H1 (cell line): ENCODE data around the gene L3MBTL4. TPM values are rescaled to one million over a fixed set of nuclear protein-coding genes. Genes with fewer than 3 reads are reported as not detected.

Experiments
- CTCF ChIA-PET: fragments of 300-600 bp; sonication (Branson Sonifier 250); formaldehyde crosslinking; loops from one replicate; lab custom pipeline; 2021; ENCODE audit not compliant: partially characterized antibody; lab: Charles Lee
- POLR2A ChIA-PET: fragments of 300-600 bp; sonication (Branson Sonifier 250); formaldehyde crosslinking; loops from one replicate; lab custom pipeline; 2021; ENCODE audit warnings: inconsistent platforms; ENCODE audit not compliant: partially characterized antibody; lab: Charles Lee
- DNase-seq, 2 experiments: peaks; one replicate each; pipeline versions ENCODE4 v3.0.0 to v3.0.0-alpha.2; 2010 to 2022; ENCODE audit warnings: low spot score in 2 of 2, low read depth in 1 of 2, mixed read lengths in 1 of 2
- FAIRE-seq: peaks from 2 replicates; lab custom pipeline; 2011; peaks lifted over from hg19 to GRCh38; lab: Jason Lieb, UNC
- H2AFZ ChIP-seq: 2 replicates; pipeline ENCODE4 v1.8.1; 2012; ENCODE audit warnings: low read length, inconsistent platforms
- H2AK5ac ChIP-seq: 2 replicates; pipeline ENCODE4 v1.6.1; 2013; ENCODE audit warnings: low read depth, low read length
- H2BK120ac ChIP-seq: replicated peaks from 2 replicates; pipeline ENCODE3; 2013; ENCODE audit warnings: low read depth, low read length, inconsistent platforms
- H2BK12ac ChIP-seq: 2 replicates; pipeline ENCODE4 v1.6.1; 2013; ENCODE audit warnings: low read depth, low read length
- H2BK15ac ChIP-seq: 2 replicates; pipeline ENCODE4 v1.6.1; 2013; ENCODE audit warnings: low read length
- H2BK20ac ChIP-seq: 2 replicates; pipeline ENCODE4 v1.6.1; 2013; ENCODE audit warnings: low read length
- H2BK5ac ChIP-seq: 2 replicates; pipeline ENCODE4 v1.6.1; 2013; ENCODE audit warnings: low read depth, low read length
- H3K14ac ChIP-seq: 2 replicates; pipeline ENCODE4 v1.6.1; 2013; ENCODE audit warnings: inconsistent platforms; ENCODE audit not compliant: insufficient read length
- H3K18ac ChIP-seq: 2 replicates; pipeline ENCODE4 v1.6.1; 2013; ENCODE audit warnings: low read length; ENCODE audit errors: extremely low read depth
- H3K23ac ChIP-seq: 2 replicates; pipeline ENCODE4 v1.6.1; 2013; ENCODE audit warnings: inconsistent platforms; ENCODE audit not compliant: insufficient read length
- H3K23me2 ChIP-seq: 2 replicates; pipeline ENCODE4 v1.6.1; 2013; ENCODE audit warnings: low read depth, low read length
- H3K27ac ChIP-seq: 2 replicates; pipeline ENCODE4 v1.6.1; 2011; ENCODE audit warnings: low read depth, low read length, inconsistent platforms
- H3K27me3 ChIP-seq, 4 experiments: replicated peaks in 1 of 4; 1 replicate in 1 of 4; 2 replicates in 3 of 4; pipeline versions ENCODE4 v1.6.1 to v1.8.1; 2011 to 2013; ENCODE audit warnings: low read length in 3 of 4, mild to moderate bottlenecking in 3 of 4, inconsistent platforms in 2 of 4, mixed read lengths in 2 of 4, moderate library complexity in 1 of 4; ENCODE audit not compliant: control insufficient read depth in 3 of 4, insufficient read depth in 3 of 4; ENCODE audit errors: extremely low read depth in 1 of 4
- H3K36me3 ChIP-seq, 4 experiments: 2 replicates each; pipeline versions ENCODE4 v1.6.1 to v1.8.1; 2011 to 2013; ENCODE audit warnings: mild to moderate bottlenecking in 4 of 4, low read length in 3 of 4, moderate library complexity in 2 of 4, control low read depth in 1 of 4, inconsistent platforms in 1 of 4; ENCODE audit not compliant: insufficient read depth in 4 of 4, control insufficient read depth in 2 of 4
- H3K4ac ChIP-seq: replicated peaks from 2 replicates; pipeline ENCODE3; 2013; ENCODE audit warnings: low read length, low read depth, mixed read lengths, inconsistent platforms; ENCODE audit not compliant: insufficient read length
- H3K4me1 ChIP-seq, 4 experiments: replicated peaks in 1 of 4; 1 replicate in 1 of 4; 2 replicates in 3 of 4; pipeline versions ENCODE4 v1.6.1 to v1.8.1; 2011 to 2013; ENCODE audit warnings: low read length in 3 of 4, inconsistent platforms in 2 of 4, mixed read lengths in 1 of 4; ENCODE audit not compliant: insufficient read depth in 4 of 4, control insufficient read depth in 3 of 4
- H3K4me2 ChIP-seq, 2 experiments: 2 replicates each; pipeline versions ENCODE4 v1.6.1 to v1.8.1; 2011 to 2013; ENCODE audit warnings: low read depth in 2 of 2, low read length in 2 of 2, control low read depth in 1 of 2, inconsistent platforms in 1 of 2, mild to moderate bottlenecking in 1 of 2; ENCODE audit not compliant: insufficient read depth in 1 of 2
- H3K4me3 ChIP-seq, 4 experiments: fragments of 200-600, 300-600 bp in 1 of 4; sonication (generic), shearing (Covaris generic), sonication (Bioruptor Twin) in 1 of 4; 2 replicates each; pipeline versions ENCODE4 v1.5.1 to v1.8.1; 2011 to 2016; ENCODE audit warnings: low read length in 4 of 4, low read depth in 3 of 4, control low read depth in 2 of 4, inconsistent platforms in 2 of 4, mild to moderate bottlenecking in 2 of 4, mixed read lengths in 1 of 4, moderate library complexity in 1 of 4; ENCODE audit not compliant: insufficient read depth in 2 of 4; ENCODE audit errors: extremely low read depth in 1 of 4
- H3K56ac ChIP-seq: replicated peaks from 2 replicates; pipeline ENCODE3; 2013; ENCODE audit warnings: low read depth, mild to moderate bottlenecking, mixed read lengths, low read length, inconsistent platforms; ENCODE audit not compliant: insufficient read length
- H3K79me1 ChIP-seq: 2 replicates; pipeline ENCODE4 v1.6.1; 2013; ENCODE audit warnings: low read depth, low read length, control low read depth
- H3K79me2 ChIP-seq, 2 experiments: 2 replicates each; pipeline versions ENCODE4 v1.6.1 to v1.8.1; 2012 to 2013; ENCODE audit warnings: low read length in 2 of 2, mild to moderate bottlenecking in 2 of 2, inconsistent platforms in 1 of 2; ENCODE audit not compliant: insufficient read depth in 2 of 2, control insufficient read depth in 1 of 2
- H3K9ac ChIP-seq, 4 experiments: replicated peaks in 1 of 4; 1 replicate in 1 of 4; 2 replicates in 3 of 4; pipeline versions ENCODE4 v1.6.1 to v1.8.1; 2011 to 2013; ENCODE audit warnings: low read depth in 3 of 4, low read length in 3 of 4, control low read depth in 2 of 4, mild to moderate bottlenecking in 2 of 4, moderate library complexity in 2 of 4, inconsistent platforms in 1 of 4; ENCODE audit errors: extremely low read depth in 1 of 4
- H3K9me3 ChIP-seq, 2 experiments: 2 replicates each; pipeline versions ENCODE4 v1.6.1 to v1.8.1; 2012 to 2013; ENCODE audit warnings: mild to moderate bottlenecking in 2 of 2, moderate library complexity in 2 of 2, control low read depth in 1 of 2, inconsistent platforms in 1 of 2, low read depth in 1 of 2, low read length in 1 of 2, mixed read lengths in 1 of 2; ENCODE audit not compliant: insufficient read depth in 2 of 2
- H4K20me1 ChIP-seq, 2 experiments: replicated peaks in 1 of 2; 2 replicates each; pipeline versions ENCODE3 to v1.8.1; 2011 to 2013; ENCODE audit warnings: inconsistent platforms in 2 of 2, low read length in 2 of 2, mild to moderate bottlenecking in 1 of 2; ENCODE audit not compliant: insufficient read depth in 2 of 2, control insufficient read depth in 1 of 2
- H4K5ac ChIP-seq: 2 replicates; pipeline ENCODE4 v1.6.1; 2013; ENCODE audit warnings: low read length, low read depth, mixed read lengths, inconsistent platforms; ENCODE audit not compliant: insufficient read length
- H4K8ac ChIP-seq: 2 replicates; pipeline ENCODE4 v1.8.0; 2013; ENCODE audit warnings: mild to moderate bottlenecking, moderate library complexity, low read length, inconsistent platforms; ENCODE audit not compliant: insufficient read depth; ENCODE audit errors: extremely low read depth
- H4K91ac ChIP-seq: replicated peaks from 2 replicates; pipeline ENCODE3; 2013; ENCODE audit warnings: low read length, mixed read lengths, inconsistent platforms; ENCODE audit not compliant: insufficient read length
- NRF1 ChIP-seq: IDR thresholded peaks from 2 replicates; pipeline ENCODE4 v1.6.1; 2011; ENCODE audit warnings: mild to moderate bottlenecking, low read depth, low read length, improper control_type of control experiment
- RAD21 ChIP-seq, 2 experiments: IDR thresholded peaks in 1 of 2; conservative IDR thresholded peaks in 1 of 2; 2 replicates each; pipeline ENCODE4 v1.6.1; 2011; ENCODE audit warnings: low read depth in 2 of 2, low read length in 2 of 2, improper control_type of control experiment in 1 of 2, inconsistent platforms in 1 of 2, mild to moderate bottlenecking in 1 of 2, moderate library complexity in 1 of 2
- TAF7 ChIP-seq: optimal IDR thresholded peaks from 2 replicates; pipeline ENCODE3; 2011; ENCODE audit warnings: low read depth, mild to moderate bottlenecking, inconsistent platforms, low read length, moderate library complexity, borderline replicate concordance
- WGBS, 2 experiments: shearing (Covaris generic) in 1 of 2; methylation state at CpG; one replicate each; pipeline versions ENCODE4 v1.1.6 to v1.1.7; 2013 to 2015; ENCODE audit warnings: low lambda C conversion rate in 2 of 2, mixed read lengths in 2 of 2, inconsistent platforms in 1 of 2, low coverage in 1 of 2, missing lambda C conversion rate in 1 of 2; ENCODE audit not compliant: insufficient replicate concordance in 2 of 2, insufficient coverage in 1 of 2, insufficient read length in 1 of 2; ENCODE audit errors: extremely low coverage in 1 of 2, missing lambda C conversion rate in 1 of 2; 5-methylcytosine and 5-hydroxymethylcytosine counted together
- polyA plus RNA-seq, 7 experiments: library from polyadenylated mRNA; depleted of rRNA in 3 of 7; stranded (reverse) in 5 of 7; unstranded in 2 of 7; fragments of >200 nt in 5 of 7; fragments of 200-250 nt in 2 of 7; gene quantifications; 1 replicate in 5 of 7; 2 replicates in 1 of 7; 4 replicates in 1 of 7; pipeline versions ENCODE4 v1.2.1 to v1.2.3, GENCODE V29; 2011 to 2013; ENCODE audit warnings: missing spikeins in 2 of 7, mixed read lengths in 2 of 7
- total RNA-seq: library from RNA; stranded (reverse); fragmentation: NEBNext Ultra II Directional; extraction: Animal tissue kit (Norgen Biotek cat#: 25700); gene quantifications from 2 replicates; pipeline ENCODE4 v1.2.1, GENCODE V29; 2021

The L3MBTL4 gene
- total and polyA plus RNA-seq, 2 of the 8 experiments (the other 6 are each of a cell fraction or from before 2014, with no cell fraction given): 1.0 to 2.1 TPM

DNA sequence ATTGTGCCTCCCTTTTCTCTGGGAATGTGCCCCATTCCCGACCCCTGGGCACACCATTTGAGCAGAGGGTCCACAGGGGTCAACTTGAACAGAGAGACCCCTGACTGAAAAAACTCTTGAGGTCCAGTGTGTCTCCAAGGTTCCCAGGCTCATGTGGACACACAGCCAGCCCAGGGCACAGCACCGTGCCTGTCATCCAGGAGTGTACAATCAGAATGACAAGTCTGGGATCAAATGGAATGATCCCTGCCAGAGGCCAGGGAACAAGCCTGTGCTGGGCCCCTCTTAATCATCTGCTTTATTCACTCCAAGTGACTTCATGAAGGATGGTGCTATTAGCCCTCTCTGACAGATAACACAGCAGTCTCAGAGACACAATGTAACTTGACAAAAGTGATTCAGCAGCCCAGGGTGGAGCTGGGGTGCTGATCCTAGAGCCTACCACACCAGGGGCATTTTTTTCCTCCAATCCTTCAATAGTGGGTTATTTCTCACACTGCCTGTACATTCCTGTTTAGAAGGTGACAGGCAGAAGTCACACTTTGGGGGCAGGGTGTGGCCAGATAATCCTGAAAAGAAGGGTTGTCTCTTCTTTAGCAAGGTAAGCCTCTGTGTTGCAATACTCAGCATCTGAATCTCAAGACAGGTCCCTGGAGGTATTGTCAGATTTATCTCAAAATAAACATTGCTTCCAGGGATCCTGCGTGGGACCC, 435.4 kb downstream of the L3MBTL4 start:
- Histone ChIP-seq H3K9ac (no peak overlapping the region), H2BK5ac (0 out of 2 replicates have a peak overlapping the region, but pooled peaks have one; percentile 46), H3K4me2 (no peak overlapping the region), H3K9me3 (no peaks in the 10 kb centered on the region), H3K23ac (no peak overlapping the region), H3K27ac (no peak overlapping the region), H4K5ac (no peak overlapping the region), H2AFZ (no peak overlapping the region), H2BK20ac (no peak overlapping the region), H4K91ac (no peak overlapping the region), H2BK15ac (no peak overlapping the region), H3K79me1 (no peaks in the 10 kb centered on the region), H3K18ac (no peak overlapping the region), H2BK120ac (no peak overlapping the region), H3K4me3 (no peak overlapping the region), H4K8ac (no peak overlapping the region), H3K36me3 (no peaks in the 10 kb centered on the region), H3K23me2 (no peaks in the 10 kb centered on the region; the same call in 1 of the 2 replicates), H3K14ac (no peak overlapping the region), H3K27me3 (no peaks in the 10 kb centered on the region), H3K4me1 (peaks cover 0 to 8% (median 3%) of the 10 kb centered on the region in 4 experiments; a peak in 4 of 7 replicates), H3K79me2 (no peaks in the 10 kb centered on the region), H2AK5ac (no peak overlapping the region), H3K56ac (no peak overlapping the region), H3K4ac (no peak overlapping the region), H4K20me1 (no peaks in the 10 kb centered on the region), H2BK12ac (no peak overlapping the region)
- ChIA-PET CTCF (interaction anchor here (1.0 to 1.2 kb wide), 4 partner anchors 32 to 544 kb away, joined by 3 to 4 read pairs (median 3); no protein-coding TSS in a partner anchor), POLR2A (no interaction called here)
- TF ChIP-seq RAD21 (IDR thresholded peaks at IDR 0.05 in 1 of 2, conservative IDR thresholded peaks at IDR 0.05 in 1 of 2; ENCODE audit: low read depth in 2 of 2, low read length in 2 of 2) (no peak), NRF1 (no peak), TAF7 (no peak)
- no peak for FAIRE-seq
- 85% methylated on average over 3 of the region's 3 CpGs; no CpG with 5 or more reads in 1 of the 2 experiments for WGBS, 2 experiments
- DNase-seq: peak in 1 of 2 experiments; percentile 32
